PFSK-1 (cell line): ENCODE results near the gene NMNAT1.

Experiments used
- FOXP2 ChIP-seq: optimal IDR thresholded peaks from 2 replicates; pipeline ENCODE3; 2011; ENCODE audit warnings: borderline replicate concordance, control low read depth, inconsistent platforms; ENCODE audit not compliant: insufficient read depth; ENCODE audit errors: extremely low read length, extremely low read depth
- POLR2AphosphoS5 ChIP-seq: IDR thresholded peaks from 2 replicates; pipeline ENCODE4 v1.6.1; 2012; ENCODE audit warnings: low read depth, mild to moderate bottlenecking, control low read depth, low read length, moderate library complexity
- REST ChIP-seq, 2 experiments: IDR thresholded peaks; 2 replicates each; pipeline versions ENCODE4 v1.6.1 to v1.8.0; 2011 to 2012; ENCODE audit warnings: low read depth in 2 of 2, low read length in 2 of 2, control low read depth in 1 of 2, inconsistent platforms in 1 of 2, mild to moderate bottlenecking in 1 of 2, moderate library complexity in 1 of 2; ENCODE audit not compliant: insufficient read depth in 1 of 2
- SIN3A ChIP-seq: IDR thresholded peaks from 2 replicates; pipeline ENCODE4 v1.6.1; 2012; ENCODE audit warnings: mild to moderate bottlenecking, low read length, moderate library complexity, borderline replicate concordance; ENCODE audit not compliant: insufficient read depth
- TAF1 ChIP-seq: IDR thresholded peaks from 2 replicates; pipeline ENCODE4 v1.6.1; 2012; ENCODE audit warnings: low read length, control low read depth, borderline replicate concordance; ENCODE audit not compliant: insufficient read depth

GRCh38 chr1:9960011-9960410 lies 16.7 kb downstream of the NMNAT1 start:
- TF ChIP-seq POLR2AphosphoS5 (no peak), TAF1 (no peak), SIN3A (no peak), REST (IDR thresholded peaks at IDR 0.05; ENCODE audit: insufficient read depth in 1 of 2, low read depth in 2 of 2, low read length in 2 of 2) (no peak), FOXP2 (no peak)
